Heart right ventricle (tissue), 16 donors: ENCODE results near the gene KCNH3. TPM values are rescaled to one million over a fixed set of nuclear protein-coding genes. Genes with fewer than 3 reads are reported as not detected.

Experiments
- ATAC-seq, 8 donors: fragments of 200-7000 bp; cut with Tn5 transposase; one replicate each; pipeline ENCODE4 v1.9.1; 2020; ENCODE audit warnings: mild to moderate bottlenecking in 8 of 8, moderate library complexity in 8 of 8, moderate number of reproducible peaks in 1 of 8
- DNase-seq, 2 donors: peaks; one replicate each; pipeline ENCODE4 v3.0.0-alpha.2; 2020
- H3K27ac ChIP-seq, 10 donors: fragments of 200-600 bp; sonication (generic) in 2 of 10; one replicate each; pipeline versions ENCODE4 v1.5.0 to v1.8.0; 2020 to 2022; ENCODE audit warnings: mild to moderate bottlenecking in 3 of 10
- H3K27me3 ChIP-seq, 7 donors: fragments of 200-600 bp; one replicate each; pipeline ENCODE4 v1.8.0; 2021 to 2022; ENCODE audit warnings: mild to moderate bottlenecking in 2 of 7
- H3K36me3 ChIP-seq, 9 donors: fragments of 200-600 bp; sonication (generic) in 1 of 9; one replicate each; pipeline versions ENCODE4 v1.5.0 to v1.8.0; 2020 to 2022; ENCODE audit warnings: mild to moderate bottlenecking in 2 of 9
- H3K4me1 ChIP-seq, 9 donors: fragments of 200-600 bp; sonication (generic) in 1 of 9; one replicate each; pipeline versions ENCODE4 v1.5.0 to v1.8.0; 2020 to 2022; ENCODE audit warnings: mild to moderate bottlenecking in 4 of 9
- H3K4me3 ChIP-seq, 10 donors: fragments of 200-600 bp; sonication (generic) in 2 of 10; one replicate each; pipeline versions ENCODE4 v1.5.0 to v1.8.0; 2020 to 2022; ENCODE audit warnings: mild to moderate bottlenecking in 7 of 10, moderate library complexity in 2 of 10
- H3K9me3 ChIP-seq, 11 donors: fragments of 200-600 bp in 10 of 11; sonication (generic) in 2 of 11; one replicate each; pipeline versions ENCODE4 v1.5.0 to v1.8.0; 2013 to 2022; ENCODE audit warnings: mild to moderate bottlenecking in 2 of 11, control low read depth in 1 of 11, moderate library complexity in 1 of 11
- CTCF ChIP-seq, 9 donors: fragments of 200-600 bp; sonication (generic) in 2 of 9; IDR thresholded peaks; one replicate each; pipeline versions ENCODE4 v1.5.0 to v1.8.0; 2021 to 2022; ENCODE audit warnings: antibody characterized with exemption in 9 of 9, mild to moderate bottlenecking in 5 of 9, moderate library complexity in 1 of 9
- WGBS, 2 donors: extraction: QIAGEN DNeasy Blood & Tissue Kit; methylation state at CpG; one replicate each; pipeline ENCODE4 v1.1.7; 2013; ENCODE audit warnings: inconsistent platforms in 1 of 2; 5-methylcytosine and 5-hydroxymethylcytosine counted together
- intact Hi-C, 10 donors: fragments of 100-400 bp; cut with DNase I; formaldehyde crosslinking; loops; one replicate each; pipeline versions ENCODE4 v1.11.1 to v1.14.2; 2022
- polyA plus RNA-seq, 2 donors: library from polyadenylated mRNA; stranded (reverse); fragments of 200-250 nt; gene quantifications; one replicate each; pipeline ENCODE4 v1.2.3, GENCODE V29; 2013
- total RNA-seq, 10 donors: library from RNA; stranded (reverse); fragmentation: NEBNext Ultra II Directional in 3 of 10; extraction: Animal tissue kit (Norgen Biotek cat#: 25700) in 3 of 10; gene quantifications; one replicate each; pipeline versions ENCODE4 v1.2.1 to v1.2.4, GENCODE V29; 2021 to 2023
- donor health status: Arrhythmogenic right ventricular cardiomyopathy.
- donor health status: ischemic (EF 13 %, LVEDD 7.1; RV severe dilation, severe dysfunction).
- donor health status: healthy with polysubstance abuse.
- donor health status: DM: no; HTN: yes; CAD: no.
- donor health status: DM: no; HTN: no; CAD: no.
- donor health status: ischemic (EF 25% LVEDD 6.9; RV normal size, moderate dysfunction).
- donor health status: ischemic (EF 25% LVEDD 5.7; RV mildly dilated, moderate dysfunction).
- donor health status: healthy.
- donor health status: DM: yes; HTN: yes; CAD: no.
- donor health status: Ischemic cardiomyopathy.
- donor health status: ischemic (EF 35%, LVEDD 5.7; RV mildly dilated, moderate dysfunction).
- donor health status: nonischemic (EF 11% LVEDD 7.7; RV severe dilation, severe dysfunction).
- donor health status: DM: yes; HTN: yes; CAD: no.
- donor health status: PGD.
- donor health status: ischemic (EF 29% LVEDD 5.4; RV normal size, mild dysfunction).
- donor health status: nonischemic (EF 23%, LVEDD 6.1; RV moderate dilation, normal function).

The KCNH3 gene
- total and polyA plus RNA-seq, 12 donors, result 0.16 to 2.0 (median 0.26) TPM

GRCh38 chr12:49577589-49578315, 38.9 kb downstream of the KCNH3 start:
- peak overlapping the region in 1 of 10 donors; percentile 15 for H3K27ac ChIP-seq
- no peak for TF ChIP-seq CTCF (IDR thresholded peaks at IDR 0.05)
- no peaks in the 10 kb centered on the region for H3K27me3 ChIP-seq
- intact Hi-C loops, result loop anchor here in 1 of 10 donors (5.0 kb wide), 1 partner anchor 215 kb away; no protein-coding TSS in a partner anchor
- ATAC-seq (no peak), DNase-seq (no peak)
- peaks cover 0 to 39% (median 6%) of the 10 kb centered on the region in 9 donors for H3K36me3 ChIP-seq
- WGBS, 2 donors, result 51 to 62% methylated on average over 9 of the region's 9 CpGs
- H3K4me1 ChIP-seq, result peaks cover 2 to 25% (median 19%) of the 10 kb centered on the region in 9 donors
- no peak overlapping the region for H3K4me3 ChIP-seq
- H3K9me3 ChIP-seq, result no peaks in the 10 kb centered on the region

GRCh38 chr12:49578471-49579112, 39.8 kb downstream of the KCNH3 start:
- no peak overlapping the region for H3K27ac ChIP-seq
- ATAC-seq, result no peak
- WGBS, 2 donors, result 85 to 86% methylated on average over 13 of the region's 13 CpGs
- H3K27me3 ChIP-seq, result no peaks in the 10 kb centered on the region
- peaks cover 0 to 31% (median 6%) of the 10 kb centered on the region in 9 donors for H3K36me3 ChIP-seq
- no peaks in the 10 kb centered on the region for H3K9me3 ChIP-seq
- intact Hi-C loops, result loop anchor here in 1 of 10 donors (5.0 kb wide), 1 partner anchor 216 kb away; no protein-coding TSS in a partner anchor
- H3K4me3 ChIP-seq, result no peak overlapping the region
- TF ChIP-seq CTCF (IDR thresholded peaks at IDR 0.05), result no peak
- H3K4me1 ChIP-seq, result peaks cover 6 to 34% (median 27%) of the 10 kb centered on the region in 9 donors
- DNase-seq, result no peak

DNA sequence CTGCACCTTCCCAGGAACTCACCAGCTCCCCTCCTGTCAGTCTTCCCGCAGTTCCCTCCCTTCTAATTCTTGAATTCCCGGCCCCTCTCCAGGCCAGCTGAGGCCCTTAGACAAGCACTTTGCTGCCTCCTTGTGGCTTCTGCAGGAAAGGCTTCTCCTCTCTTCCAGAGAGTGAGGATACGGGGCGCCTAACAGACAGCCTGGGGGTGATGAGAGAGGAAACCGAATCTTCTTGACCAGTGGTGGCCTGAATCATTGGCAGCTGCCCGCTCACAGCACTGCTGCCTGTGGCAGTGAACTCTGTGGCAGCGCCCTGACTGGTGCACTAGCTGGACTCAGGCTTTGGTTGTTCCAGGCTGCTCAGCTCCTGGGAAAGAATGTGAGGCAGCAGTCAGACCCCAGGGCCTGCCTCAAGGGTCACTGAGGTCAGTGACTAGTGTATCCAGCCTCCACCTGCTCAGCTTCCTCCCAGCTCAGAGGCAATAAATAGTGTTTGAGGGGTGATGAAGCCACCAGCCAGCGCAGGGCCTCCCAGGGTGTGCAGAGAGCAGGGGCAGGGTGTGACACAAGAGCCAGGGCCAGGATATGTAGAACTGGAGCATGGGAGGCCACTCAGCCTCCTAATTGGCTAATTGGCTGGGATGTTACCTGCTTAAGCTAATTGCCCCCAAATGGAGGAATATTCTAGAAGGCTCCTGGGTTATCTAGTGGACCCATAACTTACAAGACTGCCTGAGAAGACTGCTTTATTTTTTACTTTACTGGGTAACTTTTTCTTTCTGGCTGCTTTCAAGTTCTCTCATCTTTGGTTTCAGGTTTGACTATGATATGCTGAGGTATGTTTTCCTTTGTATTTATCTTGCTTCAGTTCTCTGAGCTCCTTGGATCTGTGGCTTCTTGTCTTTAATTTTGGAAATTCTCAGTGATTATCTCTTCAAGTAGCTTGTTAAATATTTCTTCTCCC, 42.0 kb downstream of the KCNH3 start:
- H3K9me3 ChIP-seq, result no peaks in the 10 kb centered on the region
- DNase-seq, result peak; percentile 45 to 80
- H3K27ac ChIP-seq, result peak overlapping the region in 6 of 10 donors; percentile 25 to 80 (median 48)
- peak; percentile 57 to 89 (median 84) for TF ChIP-seq CTCF (IDR thresholded peaks at IDR 0.05)
- H3K4me1 ChIP-seq, result peaks cover 6 to 54% (median 28%) of the 10 kb centered on the region in 9 donors
- peaks cover 0 to 10% (median 0%) of the 10 kb centered on the region in 9 donors for H3K36me3 ChIP-seq
- H3K27me3 ChIP-seq, result no peaks in the 10 kb centered on the region
- peak; percentile 65 to 87 (median 80) for ATAC-seq
- H3K4me3 ChIP-seq, result no peak overlapping the region
- intact Hi-C loops, result loop anchor here in 7 of 10 donors (1.0 to 10.0 kb wide), 7 partner anchors 28 to 226 kb away; partner anchors contain the start of genes KCNH3 (in 1 of the 7) and SPATS2 (in 1 of the 7)
- WGBS, 2 donors, result 26 to 27% methylated on average over 8 of the region's 8 CpGs
